Hypothalamus (tissue), 51 donors: ENCODE data around the gene SURF4.
"Not testable (repeated sequence)": the region's sequence is repeated elsewhere in the genome, so short reads cannot be mapped to it uniquely, and the experiment has no call there.

Experiments used
- DNase-seq, 51 donors: peaks; one replicate each; lab custom pipeline; 2025; lab: John Stamatoyannopoulos, UW

SURF4 gene

DNA sequence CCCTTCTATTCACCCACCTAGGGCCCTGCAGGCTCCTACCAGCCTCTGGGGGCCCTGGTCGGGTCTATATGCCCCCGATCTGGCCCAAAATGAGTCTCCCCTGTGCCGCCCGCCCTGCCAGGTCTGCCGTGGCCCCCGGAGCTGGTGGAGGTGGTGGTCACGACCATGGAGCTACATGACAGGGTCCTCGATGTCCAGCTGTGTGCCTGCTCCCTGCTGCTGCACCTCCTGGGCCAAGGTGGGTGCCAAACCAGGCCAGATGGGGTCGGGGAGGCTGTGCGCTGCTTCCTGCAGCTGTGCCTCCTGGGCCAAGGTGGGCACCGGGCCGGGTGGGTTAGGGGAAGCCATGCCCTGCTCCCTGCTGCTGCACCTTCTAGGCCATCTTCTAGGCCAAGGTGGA is 24.4 kb upstream of the SURF4 start:
- DNase-seq: no peak

DNA sequence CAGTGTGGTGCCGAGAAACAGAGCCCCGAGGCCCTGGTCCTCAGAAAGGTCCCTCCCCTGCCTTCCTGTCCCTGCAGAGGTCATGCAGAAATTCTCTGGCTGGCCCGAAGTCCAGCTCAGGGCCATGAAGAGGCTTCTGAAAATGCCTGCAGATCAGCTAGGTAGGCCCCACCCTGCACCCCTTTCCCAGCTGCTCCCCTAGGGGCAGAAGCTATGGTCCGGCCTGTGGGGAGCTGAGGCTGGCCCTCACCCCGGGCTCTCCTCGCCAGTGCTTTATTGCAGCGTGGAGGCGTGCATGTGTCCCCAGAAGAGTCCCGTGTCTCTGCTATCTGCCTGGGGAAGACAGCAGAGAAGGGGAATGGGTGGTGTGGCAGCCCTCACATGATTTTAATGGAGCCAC is 22.0 kb upstream of the SURF4 start:
- DNase-seq: no peak

- no peak for DNase-seq
Observed at GRCh38 chr9:133397370-133397769, 21.5 kb upstream of the SURF4 start.

DNA sequence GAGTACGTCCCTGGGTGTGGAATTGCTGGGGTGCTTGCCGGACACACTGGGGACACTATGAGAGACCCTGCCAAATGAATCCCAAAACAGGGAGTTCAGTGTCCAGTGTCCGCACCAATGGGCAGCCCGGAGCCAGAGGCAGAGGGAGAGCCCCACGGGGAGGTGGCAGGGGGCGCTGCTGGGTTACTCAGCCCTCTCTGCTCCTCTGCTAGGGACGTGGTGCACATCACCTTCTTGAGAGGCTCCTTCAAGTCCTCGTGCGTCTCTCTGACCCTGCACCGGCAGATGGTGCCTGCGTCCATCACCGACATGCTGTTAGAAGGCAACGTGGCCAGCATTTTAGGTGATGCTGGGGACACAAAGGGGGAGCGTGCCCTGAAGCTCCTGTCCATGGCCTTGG is 21.1 kb upstream of the SURF4 start:
- peak in 2 of 51 donors; percentile 7 to 23 for DNase-seq

- DNase-seq: no peak
Observed at GRCh38 chr9:133394687-133395271, 18.9 kb upstream of the SURF4 start.

DNA sequence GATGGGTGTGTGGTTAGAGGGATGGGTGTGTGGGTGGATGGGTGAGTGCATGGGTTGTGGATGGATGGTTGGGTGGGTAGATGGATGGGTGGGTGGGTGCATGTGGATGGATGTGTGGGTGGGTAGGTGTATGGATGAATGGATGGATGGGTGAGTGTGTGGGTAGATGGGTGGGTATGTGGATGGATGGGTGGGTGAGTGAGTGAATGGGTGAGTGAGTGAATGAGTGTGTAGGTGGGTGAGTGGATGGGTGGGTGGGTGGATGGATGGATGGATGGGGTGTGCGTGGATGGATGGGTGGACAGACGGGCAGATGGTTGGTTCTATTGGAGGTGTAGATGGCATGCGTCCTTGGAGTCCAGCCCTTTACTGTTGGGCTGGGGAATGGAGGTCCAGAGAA is 17.5 kb upstream of the SURF4 start:
- no peak for DNase-seq

DNA sequence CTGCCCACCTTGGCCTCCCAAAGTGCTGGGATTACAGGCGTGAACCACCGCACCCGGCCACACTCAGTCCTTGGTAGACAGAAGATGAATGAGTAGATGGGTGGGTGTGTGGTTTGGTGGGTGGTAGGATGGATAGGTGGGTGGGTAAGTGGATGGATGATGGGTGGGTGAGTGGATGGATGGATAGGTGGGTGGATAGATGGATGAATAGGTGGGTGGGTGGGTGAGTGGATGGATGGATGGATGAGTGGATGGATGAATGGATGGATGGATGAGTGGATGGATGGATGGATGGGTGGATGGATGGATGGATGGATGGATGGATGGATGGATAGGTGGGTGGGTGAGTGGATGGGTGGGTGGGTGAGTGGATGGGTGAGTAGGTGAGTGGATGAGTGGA is 16.4 kb upstream of the SURF4 start:
- not testable (repeated sequence) for DNase-seq

DNA sequence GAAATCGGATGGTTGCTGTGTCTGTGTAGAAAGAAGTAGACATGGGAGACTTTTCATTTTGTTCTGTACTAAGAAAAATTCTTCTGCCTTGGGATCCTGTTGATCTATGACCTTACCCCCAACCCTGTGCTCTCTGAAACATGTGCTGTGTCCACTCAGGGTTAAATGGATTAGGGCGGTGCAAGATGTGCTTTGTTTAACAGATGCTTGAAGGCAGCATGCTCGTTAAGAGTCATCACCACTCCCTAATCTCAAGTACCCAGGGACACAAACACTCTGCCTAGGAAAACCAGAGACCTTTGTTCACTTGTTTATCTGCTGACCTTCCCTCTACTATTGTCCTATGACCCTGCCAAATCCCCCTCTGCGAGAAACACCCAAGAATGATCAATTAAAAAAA is 15.6 kb upstream of the SURF4 start:
- DNase-seq: not testable (repeated sequence)

DNA sequence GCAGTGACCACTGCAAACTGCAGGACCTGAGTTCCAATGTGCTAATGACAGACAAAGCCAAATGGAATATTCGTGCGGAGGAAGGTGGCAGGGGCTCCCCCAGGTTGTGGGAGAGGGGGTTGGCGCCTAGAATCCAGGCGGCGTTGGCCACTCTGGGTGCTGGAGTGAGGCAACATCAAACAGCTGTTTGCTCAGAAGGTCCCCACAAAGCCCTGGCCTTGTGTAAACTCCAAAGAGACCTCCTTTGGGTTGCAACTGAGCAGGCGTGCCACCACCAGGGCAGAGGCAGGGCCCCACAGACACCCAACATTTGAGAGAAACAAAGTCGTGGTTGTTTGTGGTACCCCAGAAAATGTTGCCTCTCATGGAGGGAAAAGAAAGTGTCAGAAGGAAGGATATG is 14.9 kb upstream of the SURF4 start:
- no peak for DNase-seq

DNA sequence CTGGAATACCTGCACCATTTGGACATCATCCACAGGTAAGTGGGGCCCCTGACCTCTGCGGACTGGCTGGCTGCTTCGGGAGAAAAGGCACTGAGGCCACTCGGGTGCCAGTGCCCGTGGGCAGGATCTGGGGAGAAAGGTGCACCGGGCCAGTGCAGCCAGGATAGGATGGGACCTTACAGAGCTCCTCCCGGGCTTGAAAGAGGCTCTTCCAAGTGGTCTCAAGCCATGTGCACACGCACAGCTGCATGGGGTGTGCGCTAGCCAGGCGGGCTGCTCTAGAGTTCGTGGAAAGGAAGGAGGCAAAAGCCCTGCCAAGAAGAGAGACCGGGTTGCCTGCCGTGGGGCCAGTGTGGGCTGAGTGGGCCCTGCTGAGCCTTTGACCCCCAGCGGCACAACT is 13.7 kb upstream of the SURF4 start:
- no peak for DNase-seq

DNA sequence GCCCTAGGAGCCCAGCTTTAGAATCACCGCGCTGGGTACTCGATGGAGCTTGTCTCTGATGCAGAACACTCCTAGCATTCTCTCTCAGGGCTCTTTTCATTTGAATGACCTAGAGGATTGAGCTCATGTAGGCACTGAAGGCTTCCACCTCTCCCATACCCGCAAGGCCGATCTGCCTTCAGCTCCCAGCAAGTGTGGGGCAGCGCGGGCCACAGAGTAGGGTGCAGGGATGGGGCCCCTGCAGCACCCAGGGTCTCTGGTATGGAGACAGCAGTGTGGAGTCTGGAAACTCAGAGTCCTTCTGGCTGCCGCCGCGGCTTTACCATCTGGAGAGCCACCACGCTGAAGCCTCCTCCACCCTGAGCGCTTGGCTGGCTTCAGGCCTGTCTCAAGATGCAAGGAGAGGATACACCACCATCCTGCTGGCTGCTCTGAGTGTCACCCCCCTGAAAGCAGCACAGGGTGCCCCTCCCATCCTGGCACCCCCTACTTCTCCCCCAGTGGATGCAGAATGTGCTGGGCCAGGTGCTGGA is 13.2 kb upstream of the SURF4 start:
- no peak for DNase-seq

GRCh38 chr9:133387680-133388079 is 11.8 kb upstream of the SURF4 start:
- DNase-seq: no peak

GRCh38 chr9:133386338-133386737 is 10.5 kb upstream of the SURF4 start:
- DNase-seq: no peak

DNA sequence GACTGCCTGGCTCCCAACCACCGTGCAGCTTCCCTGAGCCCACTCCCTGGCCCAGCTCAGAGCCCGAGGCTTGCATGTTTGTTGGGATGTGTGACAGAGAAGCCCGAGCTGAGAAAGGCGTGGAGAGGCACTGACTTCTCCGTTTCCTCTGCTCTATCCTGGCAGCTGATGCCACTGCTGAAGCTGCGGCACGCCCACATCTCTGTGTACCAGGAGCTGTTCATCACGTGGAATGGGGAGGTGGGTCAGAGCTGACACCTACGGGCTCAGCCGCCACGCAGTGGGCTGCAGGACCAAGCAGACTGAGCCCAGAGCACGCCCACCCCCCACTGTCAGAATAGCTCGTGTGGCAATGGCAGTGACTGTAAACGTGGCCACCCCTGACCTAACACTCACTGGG is 9.6 kb upstream of the SURF4 start:
- DNase-seq: peak in 1 of 51 donors; percentile 46

DNA sequence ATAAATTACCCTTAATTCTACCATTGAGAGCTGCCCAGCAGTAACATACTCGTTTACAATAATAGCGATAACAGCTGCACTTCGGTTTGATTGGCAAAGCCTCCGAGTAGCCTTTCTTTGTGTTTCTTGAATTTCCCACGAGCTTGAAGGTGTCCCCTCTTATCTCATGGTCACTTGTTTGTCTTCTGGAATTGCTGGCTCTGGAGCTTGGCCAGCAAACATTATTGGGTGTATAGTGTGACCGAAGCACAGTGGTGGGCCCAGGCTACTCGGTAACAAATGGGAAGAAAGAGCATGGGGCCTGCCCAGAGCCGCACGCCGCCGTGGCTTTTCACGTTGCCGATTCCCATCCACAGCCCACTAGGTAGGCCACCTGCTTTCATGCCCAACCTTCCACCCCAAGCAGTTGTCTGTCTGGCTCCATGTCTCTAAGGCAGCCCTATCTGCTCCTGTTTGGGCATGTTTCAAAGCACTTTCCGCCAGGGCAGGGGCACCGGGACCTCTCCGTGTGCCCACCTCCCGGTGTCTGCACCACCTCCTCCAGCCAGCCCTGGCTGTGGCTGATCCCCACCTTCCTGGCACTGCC is 9.0 kb upstream of the SURF4 start:
- no peak for DNase-seq

GRCh38 chr9:133383438-133383837 is 7.6 kb upstream of the SURF4 start:
- DNase-seq: no peak

GRCh38 chr9:133382507-133383141 is 6.8 kb upstream of the SURF4 start:
- no peak for DNase-seq

- no peak for DNase-seq
Observed at GRCh38 chr9:133380734-133381133, 4.9 kb upstream of the SURF4 start.

DNA sequence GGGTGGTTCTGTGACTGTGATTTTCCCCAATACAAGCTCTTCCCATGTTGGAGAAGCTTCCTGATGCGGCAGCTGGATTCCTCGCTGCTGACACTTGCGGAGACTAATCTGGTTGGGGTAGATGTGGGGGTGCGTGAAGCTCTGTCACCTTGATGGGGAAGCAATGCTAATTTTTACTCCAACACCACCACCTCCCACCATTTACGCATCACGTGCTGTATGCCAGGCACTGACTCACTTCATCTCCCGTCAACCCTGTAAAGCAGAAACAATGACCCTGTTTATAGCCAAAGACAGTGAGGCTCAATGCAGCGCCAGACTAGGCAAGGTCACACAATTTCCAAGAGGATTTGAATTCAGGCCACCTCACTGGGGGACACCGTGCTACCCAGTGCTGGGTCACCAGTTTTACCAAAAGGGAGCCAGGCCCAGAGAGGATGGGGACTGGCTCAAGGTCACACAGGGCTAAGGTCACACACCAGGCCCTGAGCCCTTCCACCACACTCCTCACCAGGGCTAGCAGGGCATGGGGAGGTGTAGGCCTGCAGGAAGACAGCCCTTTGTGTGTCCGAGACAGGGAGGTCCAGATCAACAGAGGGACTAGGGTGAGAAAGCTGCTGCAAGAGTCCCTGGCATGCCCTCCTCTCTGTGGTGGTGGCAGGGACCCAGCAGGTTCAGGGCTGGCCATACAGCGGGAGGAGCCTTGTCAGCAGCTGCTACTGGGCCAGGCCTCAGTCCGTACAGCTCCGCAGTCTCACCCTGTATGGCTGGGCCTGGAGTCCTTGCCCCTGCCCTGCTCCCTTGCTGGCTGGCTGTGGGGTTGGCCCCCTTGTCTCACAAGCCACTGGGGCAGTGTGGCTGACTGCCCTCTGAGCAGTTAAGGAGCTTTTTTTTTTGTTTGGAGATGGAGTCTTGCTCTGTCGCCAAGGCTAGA is 3.6 kb upstream of the SURF4 start:
- peak in 13 of 51 donors; percentile 9 to 66 (median 30) for DNase-seq

DNA sequence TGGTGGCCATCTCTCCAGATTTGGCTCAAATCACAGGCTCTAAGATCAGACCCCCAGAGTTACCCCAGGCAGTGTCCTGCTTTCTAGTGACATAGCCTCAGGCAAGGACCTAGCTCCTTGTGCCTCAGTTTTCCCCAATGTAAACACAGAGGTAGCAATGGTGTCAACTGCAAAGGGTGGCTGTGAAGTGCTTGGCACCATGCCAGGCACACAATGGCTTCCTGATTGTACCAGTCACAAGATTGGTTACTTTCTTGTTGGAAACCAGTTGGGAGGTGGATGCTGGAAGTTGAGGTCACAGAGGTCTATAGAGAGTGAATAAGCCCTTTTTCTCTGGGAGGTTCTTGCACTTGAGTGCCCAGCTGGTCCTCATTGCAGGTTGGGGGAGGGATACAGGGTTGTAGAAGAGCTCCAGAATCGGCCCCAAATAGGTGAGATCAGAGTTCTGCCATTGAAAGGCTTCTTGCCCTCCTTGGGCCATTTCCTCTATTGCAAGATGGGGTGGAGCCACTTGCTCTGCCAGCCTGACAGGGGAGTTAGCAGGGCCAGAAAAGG is 2.6 kb upstream of the SURF4 start:
- DNase-seq: no peak

DNA sequence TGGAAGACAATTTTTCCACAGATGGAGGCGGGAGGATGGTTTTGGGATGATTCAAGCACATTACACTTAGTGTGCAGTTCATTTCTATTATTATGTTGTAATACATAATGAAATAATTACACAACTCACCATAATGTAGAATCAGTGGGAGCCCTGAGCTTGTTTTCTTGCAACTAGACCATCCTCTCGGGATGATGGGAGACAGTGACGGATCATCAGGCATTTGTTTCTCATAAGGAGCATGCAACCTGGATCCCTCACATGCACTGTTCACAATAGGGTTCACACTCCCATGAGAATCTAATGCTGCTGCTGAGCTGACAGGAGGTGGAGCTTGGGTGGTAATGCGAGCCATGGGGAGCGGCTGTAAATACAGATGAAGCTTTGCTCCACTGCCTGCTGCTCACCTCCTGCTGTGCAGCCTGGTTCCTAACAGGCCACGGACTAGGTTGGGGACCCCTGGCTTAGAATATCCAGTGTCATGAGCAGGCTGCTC is 1.9 kb upstream of the SURF4 start:
- no peak for DNase-seq
